NCI-H1092 (cell line): ENCODE measurements around the gene SYNRG.

Experiments
- DNase-seq: peaks from one replicate; lab custom pipeline; 2025; lab: John Stamatoyannopoulos, UW

SYNRG gene

GRCh38 chr17:37466471-37466870 is 142.7 kb downstream of the SYNRG start:
- no peak for DNase-seq

DNA sequence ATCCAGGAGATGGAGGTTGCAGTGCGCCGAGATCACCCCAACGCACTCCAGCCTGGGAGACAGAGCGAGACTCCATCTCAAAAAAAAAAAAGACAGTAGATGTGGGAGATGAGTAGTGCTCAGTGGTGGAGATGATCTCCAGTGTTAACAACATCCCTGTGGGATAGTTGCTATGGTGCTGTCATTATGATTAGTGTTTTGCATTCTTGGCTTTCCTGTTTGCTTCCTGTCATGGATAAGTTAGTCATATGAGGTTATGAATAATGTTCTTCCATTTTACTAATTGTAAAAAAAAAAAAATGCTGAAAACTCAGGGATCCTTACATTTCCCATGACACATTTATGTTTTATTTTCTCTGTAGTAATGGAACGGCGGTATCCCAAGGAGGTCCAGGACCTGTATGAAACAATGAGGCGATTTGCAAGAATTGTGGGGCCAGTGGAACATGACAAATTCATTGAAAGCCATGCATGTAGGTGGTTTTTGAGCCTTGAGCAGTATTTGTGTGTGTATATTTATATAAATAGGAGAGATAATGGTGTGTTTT is 144.1 kb downstream of the SYNRG start:
- no peak for DNase-seq
